GM21576 (cell line): ENCODE results near the gene MFAP2.

Source experiments
- ATAC-seq: cut with Tn5 transposase; IDR thresholded peaks from one replicate; pipeline ENCODE4 v1.9.1; 2021; ENCODE audit warnings: mild to moderate bottlenecking, moderate library complexity; ENCODE audit not compliant: unreplicated experiment

The MFAP2 gene

GRCh38 chr1:17008208-17008855, 27.9 kb upstream of the MFAP2 start:
- no peak for ATAC-seq

- no peak for ATAC-seq
These were observed 26.7 kb upstream of the MFAP2 start for GRCh38 chr1:17007121-17007520.

DNA sequence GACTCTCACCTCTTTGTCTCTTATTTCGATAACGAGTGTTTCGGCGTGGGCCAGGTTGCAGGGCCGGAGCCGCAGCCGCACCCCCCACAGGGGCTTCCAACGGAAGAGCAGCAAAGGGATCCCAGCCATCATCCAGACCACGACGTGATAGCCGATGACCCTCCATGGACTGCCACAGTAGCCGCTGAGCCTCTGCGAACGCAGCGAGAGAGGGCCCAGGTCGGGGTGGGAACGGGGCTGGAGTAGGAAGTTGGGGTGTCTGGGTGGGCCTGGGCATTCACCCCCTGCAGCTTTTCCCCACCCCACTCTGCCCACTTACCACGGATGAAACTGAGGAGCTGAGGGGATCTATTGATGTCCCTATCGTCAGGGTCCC, 24.9 kb upstream of the MFAP2 start:
- ATAC-seq, result no peak

GRCh38 chr1:17004466-17005364, 24.3 kb upstream of the MFAP2 start:
- no peak for ATAC-seq

DNA sequence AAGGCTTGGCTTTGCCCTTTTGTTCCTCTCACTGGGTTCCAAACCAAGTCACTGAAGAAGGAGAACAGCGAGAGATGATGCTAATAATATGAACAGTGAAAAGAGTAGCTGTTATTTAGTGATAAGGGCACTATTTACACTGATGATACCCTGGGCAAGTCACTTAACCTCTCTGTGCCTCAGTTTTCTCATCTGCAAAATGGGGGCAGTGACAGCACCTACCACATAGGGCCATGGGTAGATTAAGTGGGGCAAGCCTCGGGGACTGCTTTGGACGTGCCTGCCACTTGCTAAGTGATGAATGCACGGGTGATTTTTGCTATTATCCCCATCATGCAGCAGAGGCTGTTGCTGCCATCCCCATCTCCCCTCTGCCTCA, 22.1 kb upstream of the MFAP2 start:
- no peak for ATAC-seq

- ATAC-seq, result no peak
These were observed 21.5 kb upstream of the MFAP2 start for GRCh38 chr1:17001760-17002523.

DNA sequence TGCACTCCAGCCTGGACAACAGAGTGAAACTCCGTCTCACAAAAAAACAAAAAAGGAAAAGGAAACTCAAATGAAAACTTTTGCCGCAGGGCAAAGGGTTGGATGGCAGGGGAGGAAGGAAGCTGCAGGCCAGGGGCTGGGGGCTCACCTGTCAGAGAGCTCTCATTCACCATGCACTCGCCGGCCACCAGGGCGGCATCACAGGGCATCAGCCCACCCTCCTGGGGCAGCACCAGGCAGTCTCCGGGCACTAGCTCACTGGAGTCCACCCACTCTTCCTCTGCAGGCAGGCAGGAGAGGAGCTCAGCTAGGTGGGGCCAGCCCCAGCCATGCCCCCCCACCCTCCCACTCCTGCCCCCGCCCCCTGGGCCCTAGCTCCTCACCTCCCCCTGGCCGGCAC, 19.4 kb upstream of the MFAP2 start:
- no peak for ATAC-seq

DNA sequence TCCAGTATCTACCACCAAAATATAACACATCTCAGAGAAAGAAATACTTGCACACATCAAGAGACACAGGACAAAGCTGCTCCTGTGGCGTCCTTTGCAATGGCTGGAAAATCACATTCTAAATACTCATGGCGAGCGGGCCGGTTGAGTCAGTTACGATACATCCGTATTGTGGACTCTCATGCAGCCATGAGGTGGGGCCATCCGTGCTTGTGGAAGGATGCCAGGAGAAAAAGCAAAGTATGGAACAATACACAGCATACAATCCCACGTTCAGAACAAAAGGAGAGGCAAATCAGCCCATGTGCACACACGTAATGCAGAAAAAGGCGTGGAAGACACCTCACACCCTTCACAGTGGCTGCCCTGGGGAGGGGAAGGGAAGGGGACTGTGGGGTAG, 18.2 kb upstream of the MFAP2 start:
- ATAC-seq, result no peak

DNA sequence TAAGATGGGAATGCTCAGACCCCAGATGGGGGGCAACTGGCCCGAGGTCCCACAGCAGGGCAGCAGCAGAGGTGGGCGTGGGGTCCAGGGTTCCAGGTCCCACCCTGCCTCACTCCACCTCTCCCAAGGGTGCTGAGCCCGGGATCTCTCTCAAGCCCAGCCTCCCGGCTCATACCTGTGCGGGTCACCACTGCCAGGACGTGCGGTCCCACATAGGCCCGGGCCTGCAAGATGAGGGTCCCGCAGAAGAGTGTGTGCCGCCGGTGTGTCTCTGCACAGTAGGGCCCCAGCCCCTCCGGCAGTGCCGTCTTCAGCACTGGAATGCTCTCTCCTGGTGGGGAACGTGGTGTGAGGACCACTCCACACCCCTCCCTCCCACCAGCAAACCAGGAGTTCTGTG, 16.4 kb upstream of the MFAP2 start:
- no peak for ATAC-seq

- no peak for ATAC-seq
These were observed 13.2 kb upstream of the MFAP2 start for GRCh38 chr1:16993521-16994038.

- no peak for ATAC-seq
These were observed 12.3 kb upstream of the MFAP2 start for GRCh38 chr1:16992675-16993074.

GRCh38 chr1:16992102-16992501, 11.7 kb upstream of the MFAP2 start:
- no peak for ATAC-seq

DNA sequence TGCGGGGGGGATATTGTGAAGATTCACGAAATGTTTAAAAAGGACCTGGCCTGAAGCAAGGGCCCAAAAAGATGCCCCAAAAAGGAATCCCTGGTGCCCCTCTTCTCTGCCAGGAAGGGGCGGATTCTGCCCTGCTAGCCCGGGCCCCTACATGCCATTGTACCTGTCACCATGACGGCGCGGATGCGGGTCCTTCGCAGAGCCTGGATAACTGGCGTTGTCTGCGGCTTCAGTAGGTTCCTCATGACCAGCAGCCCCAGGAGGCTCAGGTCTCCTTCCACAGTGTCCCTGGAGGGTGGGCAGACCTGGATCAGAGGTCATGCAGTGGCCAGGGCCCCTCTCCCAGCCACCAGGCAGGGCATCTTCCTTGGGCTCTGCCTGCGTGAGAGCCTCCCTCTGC, 11.2 kb upstream of the MFAP2 start:
- no peak for ATAC-seq

DNA sequence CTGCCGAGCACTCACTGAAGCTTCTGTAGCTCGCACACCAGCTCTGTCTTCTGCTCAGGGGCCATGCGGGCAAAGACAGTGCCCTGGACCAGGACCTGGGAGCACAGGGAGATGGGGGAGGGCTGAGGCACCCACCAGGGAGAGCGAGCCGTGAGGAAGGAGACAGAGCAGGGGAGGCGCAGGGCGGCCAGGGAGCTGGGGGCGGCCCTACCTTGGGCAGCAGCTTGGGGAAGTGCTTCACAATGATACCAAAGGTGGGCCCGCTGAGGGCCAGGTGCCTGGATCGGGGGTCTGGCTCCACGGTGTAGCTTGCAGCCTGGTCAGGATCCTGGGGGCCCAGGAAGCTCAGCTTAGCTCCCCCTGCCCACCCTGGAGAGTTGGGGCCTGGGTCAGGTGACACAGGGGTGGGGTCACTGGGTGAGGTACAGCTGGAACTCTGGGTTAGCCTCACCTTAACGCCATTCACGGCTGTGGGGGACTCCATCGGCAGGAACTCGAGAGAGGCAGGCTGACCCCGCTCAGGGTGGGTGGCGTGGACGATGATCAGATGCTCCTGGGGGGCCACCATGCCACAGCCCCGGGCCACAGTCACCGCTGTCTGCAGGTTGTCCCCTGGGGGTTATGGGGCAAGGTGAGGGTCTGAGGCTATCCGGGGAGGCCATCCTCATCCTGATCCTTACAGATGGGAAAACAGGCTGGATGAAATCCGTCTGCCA, 9.4 kb upstream of the MFAP2 start:
- ATAC-seq, result no peak

DNA sequence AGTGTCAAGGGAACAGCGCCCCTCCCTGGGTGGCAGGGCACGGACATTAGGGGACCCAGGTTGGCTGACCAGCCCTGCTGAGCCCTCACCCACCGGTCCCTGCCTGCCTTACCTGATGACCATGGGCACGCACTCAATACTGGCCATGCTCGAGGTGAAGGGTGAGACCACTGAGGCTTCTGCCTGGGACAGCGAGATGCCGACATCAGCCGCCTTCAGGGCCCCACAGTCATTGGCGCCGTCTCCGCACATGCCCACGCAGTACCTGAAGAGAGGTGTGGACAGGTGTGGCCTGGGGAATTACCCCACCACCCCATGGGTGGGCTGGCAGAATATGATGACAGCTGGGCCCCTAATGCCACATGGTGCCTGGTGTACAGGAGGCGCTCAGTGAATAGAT, 7.8 kb upstream of the MFAP2 start:
- ATAC-seq, result no peak

DNA sequence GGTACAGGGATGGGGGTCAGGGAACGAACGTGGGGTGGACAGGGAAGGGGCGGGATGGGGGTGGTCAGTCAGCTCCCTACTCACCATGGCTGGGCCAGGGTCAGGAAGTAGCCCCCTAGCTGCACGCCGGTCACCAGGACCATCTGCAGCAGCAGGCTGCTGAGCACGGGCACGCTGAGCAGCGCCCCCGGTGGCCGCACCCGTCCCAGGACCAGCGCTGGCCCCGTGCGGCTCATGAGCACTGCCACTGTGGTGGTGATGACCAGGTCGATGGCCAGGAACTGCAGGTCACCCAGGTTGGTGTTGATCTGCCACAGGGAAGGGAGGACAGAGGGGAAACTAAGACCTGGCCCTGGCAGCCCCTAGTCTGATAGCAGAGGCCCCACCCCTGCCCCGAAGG, 6.5 kb upstream of the MFAP2 start:
- ATAC-seq, result no peak

GRCh38 chr1:16986560-16986959, 6.1 kb upstream of the MFAP2 start:
- no peak for ATAC-seq

DNA sequence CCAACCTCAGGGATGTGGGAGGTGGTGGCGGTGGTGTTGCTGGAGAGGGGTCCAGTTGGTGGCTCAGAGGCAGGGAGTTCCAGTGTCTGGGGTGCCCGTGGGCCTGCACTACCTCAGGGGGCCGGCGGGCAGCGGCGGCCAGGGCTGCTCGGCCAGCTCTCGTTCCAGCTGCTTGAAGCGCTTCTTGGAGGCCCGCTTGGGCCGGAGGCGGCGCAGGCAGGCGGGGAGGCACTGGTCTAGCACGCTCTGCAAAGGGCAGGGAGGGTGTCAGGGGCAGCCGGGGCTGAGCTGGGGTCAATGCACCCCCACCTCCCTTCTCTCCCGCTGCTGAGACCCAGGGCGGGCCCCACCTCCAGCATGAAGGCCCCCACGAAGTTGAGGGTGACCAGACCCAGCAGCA, 5.7 kb upstream of the MFAP2 start:
- ATAC-seq, result no peak

- ATAC-seq, result no peak
These were observed 4.3 kb upstream of the MFAP2 start for GRCh38 chr1:16984717-16985116.

DNA sequence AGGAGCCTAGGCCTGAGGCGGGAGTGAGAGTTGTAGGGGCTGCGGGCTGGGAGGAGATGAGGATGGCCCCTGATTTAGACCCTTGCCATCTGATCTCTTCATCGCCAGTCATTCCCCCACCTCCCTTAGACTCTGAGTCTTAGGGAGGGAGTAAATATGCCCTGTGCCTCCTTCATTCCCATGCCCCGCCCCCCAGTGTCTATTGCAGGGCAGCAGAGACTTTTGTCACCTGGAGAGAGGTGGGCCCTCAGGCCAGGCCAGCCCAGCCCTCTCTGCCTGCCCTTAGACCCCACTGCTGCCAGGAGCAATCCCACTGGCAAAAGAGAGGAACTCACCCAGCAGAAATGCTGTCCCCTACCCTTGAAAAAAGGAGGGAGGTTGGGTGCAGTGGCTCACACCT, 3.2 kb upstream of the MFAP2 start:
- no peak for ATAC-seq

- no peak for ATAC-seq
These were observed 2.5 kb upstream of the MFAP2 start for GRCh38 chr1:16982902-16983301.
